ENCODE data around the gene RBPMS2.

RBPMS2 gene

DNA sequence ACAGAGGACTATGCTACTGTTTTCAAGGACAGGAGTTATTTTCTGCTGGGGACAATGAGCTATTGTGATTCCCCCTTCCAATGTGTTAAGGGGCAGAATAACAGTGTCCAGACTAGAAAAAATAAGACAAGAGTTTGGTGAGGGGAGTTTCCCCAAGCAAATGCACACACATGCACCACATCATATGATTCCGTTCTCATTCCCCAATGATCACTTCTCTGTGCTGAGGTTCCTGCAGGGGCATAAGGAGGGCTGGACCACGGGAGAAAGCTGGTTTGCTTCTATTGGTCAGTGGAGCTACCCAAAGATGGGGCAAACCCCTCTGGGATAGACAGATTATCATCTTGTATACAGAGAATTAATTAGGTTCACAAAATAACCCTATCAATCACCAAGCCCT lies 80.6 kb downstream of the RBPMS2 start:
- DNase-seq (ENCODE audit: low spot score) = no peak

DNA sequence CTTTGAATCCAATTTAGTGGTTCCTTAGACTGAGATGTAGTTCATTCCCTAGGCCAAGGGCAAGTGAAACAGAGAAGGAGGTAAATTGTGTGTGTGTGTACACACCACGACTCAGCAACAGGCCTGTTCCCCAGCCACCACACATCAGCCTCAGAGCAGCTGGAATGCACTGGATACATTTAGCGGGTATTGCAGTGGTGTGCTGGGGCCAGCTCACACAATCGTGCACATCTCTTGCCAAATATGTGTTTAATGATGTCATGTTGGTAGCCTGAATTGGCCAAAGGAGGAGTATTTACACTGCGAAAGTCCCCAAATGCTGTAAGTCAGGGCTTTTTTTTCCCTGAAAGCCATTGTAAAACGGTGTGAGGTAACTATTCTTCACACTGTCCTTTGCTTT lies 82.3 kb downstream of the RBPMS2 start:
- DNase-seq (ENCODE audit: low spot score) = no peak

DNA sequence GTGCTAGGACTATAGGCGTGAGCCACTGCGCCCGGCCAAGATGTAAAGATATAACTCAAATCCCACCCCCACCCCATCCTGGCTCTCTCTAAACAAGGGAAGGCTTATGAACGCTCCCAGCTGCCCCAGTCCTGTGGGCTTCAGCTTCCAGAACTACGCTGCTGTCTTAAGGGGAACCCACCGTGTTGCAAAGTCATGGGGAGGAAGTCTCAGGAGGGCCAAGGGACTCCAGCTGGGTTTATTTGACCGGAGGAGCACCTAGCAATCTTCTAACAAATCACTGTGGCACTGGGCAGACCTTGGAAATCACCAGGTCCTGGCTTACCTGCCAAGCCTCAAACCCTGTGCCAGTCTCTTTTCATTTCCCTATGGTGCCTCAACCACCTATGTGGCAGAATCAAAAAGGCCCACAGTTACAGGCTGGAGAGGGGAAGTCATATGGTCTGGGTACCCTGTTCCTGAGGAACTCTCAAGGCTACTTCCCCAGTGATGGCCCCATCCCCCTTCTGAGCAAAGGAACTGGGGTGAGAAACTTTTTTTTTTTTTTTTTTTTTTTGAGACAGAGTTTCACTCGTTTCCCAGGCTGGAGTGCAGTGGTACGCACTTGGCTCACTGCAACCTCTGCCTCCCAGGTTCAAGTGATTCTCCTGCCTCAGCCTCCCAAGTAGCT lies 83.4 kb downstream of the RBPMS2 start:
- DNase-seq (ENCODE audit: low spot score) = no peak

DNA sequence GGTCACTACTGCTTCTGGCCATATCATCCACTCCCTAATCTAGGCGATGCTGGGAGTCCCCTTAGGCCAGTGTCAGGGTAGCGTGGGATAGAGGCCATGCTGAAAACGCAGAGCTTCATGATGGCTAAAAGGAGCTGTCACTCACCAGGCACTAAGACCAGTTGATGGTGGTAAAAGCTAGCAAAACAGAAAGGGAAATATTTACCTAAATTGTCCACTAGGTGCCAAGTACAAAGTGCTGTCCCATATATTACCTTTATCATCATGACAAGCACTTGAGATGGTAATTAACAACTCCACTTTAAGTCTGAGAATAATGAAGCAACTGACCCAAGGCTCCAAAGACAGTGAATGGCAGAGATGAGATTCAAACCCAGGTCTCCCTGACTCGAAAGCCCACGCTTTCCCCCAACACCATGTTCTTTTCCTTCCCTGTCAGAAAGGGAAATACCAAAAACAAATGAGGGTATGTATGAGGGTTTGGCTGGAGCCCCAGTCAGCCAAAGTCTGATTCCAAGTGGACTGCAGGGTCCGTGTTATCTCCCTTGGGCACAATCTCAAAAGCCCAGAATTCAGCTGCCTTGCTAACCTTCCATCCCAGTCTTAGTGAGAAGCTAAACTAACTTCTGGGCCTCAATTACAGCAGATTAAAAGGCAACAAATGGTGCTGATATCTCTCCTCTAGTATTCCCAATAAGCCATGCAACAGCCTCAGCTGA lies 84.7 kb downstream of the RBPMS2 start:
- no peak for DNase-seq (ENCODE audit: low spot score)

DNA sequence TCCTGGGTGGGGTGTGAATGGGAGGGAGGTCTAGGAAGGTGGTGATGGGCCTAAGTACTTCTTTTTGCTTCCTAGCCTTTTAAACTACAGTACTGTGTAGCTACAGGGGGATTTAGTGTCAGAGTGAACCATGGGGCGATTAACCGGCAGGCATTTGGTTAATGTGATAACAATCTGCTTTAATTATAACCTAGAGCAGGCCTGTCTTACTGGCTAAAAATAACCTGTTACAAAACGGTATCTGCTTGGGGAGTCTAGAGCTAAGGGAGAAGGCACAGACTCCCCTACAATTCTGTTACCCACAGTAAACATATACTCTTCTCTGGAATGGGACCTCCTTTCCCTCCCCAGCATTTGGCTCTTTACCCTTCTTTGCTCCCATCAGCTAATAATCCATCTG lies 85.4 kb downstream of the RBPMS2 start:
- no peak for DNase-seq (ENCODE audit: low spot score)
